ENCODE measurements around the gene CSNK1E.

CSNK1E gene

GRCh38 chr22:38308791-38309498 is 8.3 kb downstream of the CSNK1E start:
- no peak for DNase-seq

- DNase-seq: peak in 2 of 51 donors; percentile 21 to 47
Measured at GRCh38 chr22:38305471-38306448, 11.5 kb downstream of the CSNK1E start.

GRCh38 chr22:38304526-38304925 is 12.7 kb downstream of the CSNK1E start:
- peak in 3 of 51 donors; percentile 13 to 18 (median 14) for DNase-seq

- no peak for DNase-seq
Measured at GRCh38 chr22:38303974-38304373, 13.3 kb downstream of the CSNK1E start.

GRCh38 chr22:38302906-38303305 is 14.3 kb downstream of the CSNK1E start:
- DNase-seq: no peak

- DNase-seq: no peak
Measured at GRCh38 chr22:38300946-38301345, 16.3 kb downstream of the CSNK1E start.

GRCh38 chr22:38300197-38300945 is 16.9 kb downstream of the CSNK1E start:
- DNase-seq: no peak

GRCh38 chr22:38299770-38300102 is 17.5 kb downstream of the CSNK1E start:
- DNase-seq: no peak

- no peak for DNase-seq
Measured at GRCh38 chr22:38298312-38299005, 18.8 kb downstream of the CSNK1E start.

- no peak for DNase-seq
Measured at GRCh38 chr22:38296372-38296771, 20.9 kb downstream of the CSNK1E start.

GRCh38 chr22:38295863-38296262 is 21.4 kb downstream of the CSNK1E start:
- DNase-seq: no peak

GRCh38 chr22:38295339-38295738 is 21.9 kb downstream of the CSNK1E start:
- DNase-seq: no peak

- DNase-seq: no peak
Measured at GRCh38 chr22:38294193-38294592, 23.0 kb downstream of the CSNK1E start.

GRCh38 chr22:38292694-38293093 is 24.5 kb downstream of the CSNK1E start:
- DNase-seq: no peak

GRCh38 chr22:38291201-38291777 is 25.9 kb downstream of the CSNK1E start:
- no peak for DNase-seq

- DNase-seq: no peak
Measured at GRCh38 chr22:38290347-38290746, 26.9 kb downstream of the CSNK1E start.

- no peak for DNase-seq
Measured at GRCh38 chr22:38289583-38290082, 27.6 kb downstream of the CSNK1E start.

- no peak for DNase-seq
Measured at GRCh38 chr22:38286915-38287669, 30.1 kb downstream of the CSNK1E start.

GRCh38 chr22:38285018-38285417 is 32.2 kb downstream of the CSNK1E start:
- no peak for DNase-seq

- DNase-seq: no peak
Measured at GRCh38 chr22:38284042-38284402, 33.2 kb downstream of the CSNK1E start.
